GM19455 (cell line): ENCODE results near the gene PHACTR3.

ENCODE experiments used
- ATAC-seq: cut with Tn5 transposase; IDR thresholded peaks from one replicate; pipeline ENCODE4 v1.9.1; 2021; ENCODE audit not compliant: unreplicated experiment

Gene PHACTR3

DNA sequence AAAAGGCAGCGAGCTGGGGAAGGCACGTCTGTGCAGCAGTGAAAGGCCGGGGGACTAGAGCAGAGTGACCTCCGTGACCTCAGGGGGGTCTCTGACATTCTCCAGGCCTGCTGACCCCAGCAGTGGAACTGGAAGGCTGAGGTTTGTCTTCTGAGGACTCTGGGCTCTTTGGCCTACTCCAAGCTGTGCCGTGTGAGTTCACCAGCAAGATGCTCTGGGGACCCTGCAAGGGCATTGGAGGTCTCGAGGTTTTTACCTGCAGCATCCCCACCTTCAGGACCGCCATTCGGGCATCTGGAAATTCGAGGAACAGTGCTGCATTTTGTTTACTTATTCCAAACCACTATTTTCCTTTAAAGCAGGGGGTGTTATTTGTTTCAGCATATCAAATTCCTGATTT, 140.9 kb downstream of the PHACTR3 start:
- no peak for ATAC-seq

DNA sequence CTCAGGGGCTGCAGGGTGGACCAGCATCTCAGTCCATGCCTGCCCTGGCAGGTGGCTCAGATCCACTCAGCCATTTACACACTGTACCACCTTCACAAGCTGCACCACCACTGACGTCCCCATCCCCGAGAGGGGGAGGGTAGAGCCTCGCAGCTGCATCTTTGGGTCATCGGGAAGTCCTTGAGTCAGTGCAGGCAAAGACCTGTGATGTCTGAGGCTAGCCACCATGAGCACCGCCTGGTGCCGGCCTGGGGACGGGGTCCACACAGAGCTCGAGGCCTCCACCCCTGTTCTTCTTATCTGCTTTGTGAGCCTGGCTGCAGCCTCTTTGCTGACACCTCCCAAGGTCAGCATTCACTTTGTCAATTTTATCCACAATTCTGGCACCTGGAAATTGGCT, 141.4 kb downstream of the PHACTR3 start:
- no peak for ATAC-seq

DNA sequence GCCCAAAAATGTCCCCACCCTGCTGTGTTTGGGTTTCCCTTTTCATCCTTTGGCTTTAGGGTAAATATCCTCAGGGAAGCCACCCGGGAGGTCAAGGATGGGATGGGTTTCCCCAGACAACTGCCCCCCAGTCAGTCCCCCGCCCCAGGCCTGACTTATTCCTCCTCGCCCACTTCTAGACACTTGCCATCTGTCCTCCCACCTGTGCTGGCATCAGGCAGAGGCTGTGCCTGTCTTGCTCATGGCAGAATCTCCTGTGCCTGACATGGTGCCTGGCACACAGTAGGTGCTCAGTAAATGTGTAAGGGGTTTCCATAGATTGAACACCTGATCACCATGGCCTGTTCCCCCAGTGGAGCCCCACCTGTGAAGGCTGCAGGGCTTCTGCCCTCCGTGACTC, 141.8 kb downstream of the PHACTR3 start:
- no peak for ATAC-seq

DNA sequence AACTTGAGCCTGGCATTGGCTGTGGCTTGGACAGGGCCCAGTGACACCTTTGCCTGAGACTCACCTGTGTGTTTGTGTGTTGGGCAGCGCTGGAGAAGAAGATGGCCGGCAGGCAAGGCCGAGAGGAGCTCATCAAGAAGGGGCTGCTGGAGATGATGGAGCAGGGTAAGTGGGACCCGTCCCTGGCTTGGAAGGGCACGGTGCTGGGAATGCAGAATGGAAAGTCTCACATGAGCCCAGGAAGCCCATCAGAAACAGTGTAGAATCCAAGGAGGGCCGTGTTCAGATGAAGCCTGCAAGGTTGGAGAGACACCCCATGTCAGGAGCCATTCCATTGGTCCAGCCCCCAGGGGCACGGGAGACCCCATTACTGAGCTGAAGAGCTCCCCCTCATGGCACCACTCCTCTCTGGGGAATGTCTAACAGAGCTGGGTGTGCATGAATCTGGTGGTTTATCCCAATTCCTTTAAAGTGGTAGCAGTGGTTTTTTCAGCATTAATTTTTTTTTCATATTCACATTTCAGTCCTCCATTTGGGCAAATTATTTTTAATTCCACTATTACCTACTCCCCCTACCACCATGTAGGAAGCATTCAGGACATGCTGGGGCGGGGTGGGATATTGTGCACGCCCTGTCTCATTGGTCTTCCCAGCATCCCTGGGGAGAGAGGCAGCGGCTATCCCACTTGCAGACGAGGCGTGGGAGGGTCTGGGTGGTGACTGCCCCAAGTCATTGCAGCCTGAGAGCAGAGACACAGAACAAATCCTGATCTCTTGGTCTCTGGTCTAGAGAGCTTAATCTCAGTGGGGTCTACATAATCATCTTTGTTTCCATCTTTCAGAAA, 143.6 kb downstream of the PHACTR3 start:
- no peak for ATAC-seq

DNA sequence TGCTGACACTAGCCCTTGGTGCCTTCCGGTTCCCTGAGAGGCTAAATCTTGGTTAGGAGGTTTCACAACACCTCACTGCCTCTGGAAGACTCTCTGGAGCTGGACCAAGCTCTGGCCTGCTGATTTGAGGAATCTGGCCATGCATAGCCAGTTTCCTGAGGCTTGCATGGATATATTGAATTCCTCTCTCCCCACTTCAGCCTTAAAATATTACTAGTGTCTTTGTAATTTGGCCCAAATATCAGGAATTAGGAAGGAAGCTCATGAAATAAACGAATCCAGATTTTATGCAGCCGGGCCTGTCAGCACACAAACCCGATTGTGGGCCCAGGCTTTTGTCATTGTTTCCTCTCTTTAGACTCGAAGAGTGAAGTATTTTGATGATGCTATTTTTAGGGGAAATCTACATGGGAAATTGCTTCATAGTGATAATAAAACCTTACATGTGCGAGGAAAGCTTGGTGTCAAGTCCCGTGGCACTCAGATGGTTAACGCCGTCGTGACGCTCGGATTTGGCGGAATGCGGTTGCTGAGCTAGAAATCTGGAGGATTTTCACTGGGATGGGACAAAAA, 144.4 kb downstream of the PHACTR3 start:
- no peak for ATAC-seq

DNA sequence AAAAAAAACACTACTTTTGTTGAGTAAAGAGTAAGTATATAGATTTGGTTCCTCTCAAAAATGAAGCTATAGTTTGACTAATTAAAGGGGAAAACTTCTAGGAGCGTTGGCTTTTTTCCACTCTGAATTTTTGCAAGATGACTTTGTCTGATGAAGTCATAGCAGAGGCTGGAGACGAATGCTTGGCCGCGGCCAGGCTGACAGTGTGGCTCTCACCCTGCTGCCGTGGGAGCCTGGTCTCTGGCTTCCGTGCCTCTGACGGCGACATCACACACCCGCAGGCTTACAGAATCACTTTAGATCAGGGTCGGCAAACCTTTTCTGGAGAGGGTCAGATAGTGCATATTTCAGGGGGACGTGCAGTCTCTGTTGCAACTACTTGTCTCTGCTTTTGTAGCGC, 145.0 kb downstream of the PHACTR3 start:
- ATAC-seq, result no peak

DNA sequence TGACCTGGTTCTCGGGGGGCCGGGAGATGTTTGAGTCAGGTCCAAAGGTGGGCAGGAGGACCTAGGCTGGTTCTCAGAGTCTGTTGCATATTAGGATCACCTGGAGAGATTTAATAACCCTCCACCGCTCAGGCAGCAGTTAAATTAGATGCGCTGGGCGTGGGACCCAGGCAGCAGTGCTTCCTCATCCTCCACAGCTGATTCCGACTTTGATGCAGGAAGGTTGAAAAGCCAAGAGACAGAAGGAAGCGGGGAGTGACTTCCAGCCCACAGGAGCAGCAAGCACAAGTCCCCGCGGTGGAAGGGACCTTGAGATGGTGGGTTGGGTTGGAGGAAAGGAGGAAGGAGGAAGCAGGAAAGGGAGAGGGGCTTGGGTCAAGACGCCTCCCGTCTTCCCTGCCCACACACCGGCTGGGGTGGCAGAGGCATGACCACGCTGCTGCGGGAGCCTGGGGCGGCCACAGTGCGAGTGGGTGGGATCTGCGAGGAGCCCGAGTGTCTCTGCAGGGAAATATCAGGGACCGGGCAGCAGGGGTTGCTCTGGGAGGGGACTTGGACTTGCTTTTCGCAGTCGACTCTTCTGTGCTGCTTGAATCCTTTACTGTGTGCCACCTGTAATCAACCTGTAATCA, 146.0 kb downstream of the PHACTR3 start:
- no peak for ATAC-seq

DNA sequence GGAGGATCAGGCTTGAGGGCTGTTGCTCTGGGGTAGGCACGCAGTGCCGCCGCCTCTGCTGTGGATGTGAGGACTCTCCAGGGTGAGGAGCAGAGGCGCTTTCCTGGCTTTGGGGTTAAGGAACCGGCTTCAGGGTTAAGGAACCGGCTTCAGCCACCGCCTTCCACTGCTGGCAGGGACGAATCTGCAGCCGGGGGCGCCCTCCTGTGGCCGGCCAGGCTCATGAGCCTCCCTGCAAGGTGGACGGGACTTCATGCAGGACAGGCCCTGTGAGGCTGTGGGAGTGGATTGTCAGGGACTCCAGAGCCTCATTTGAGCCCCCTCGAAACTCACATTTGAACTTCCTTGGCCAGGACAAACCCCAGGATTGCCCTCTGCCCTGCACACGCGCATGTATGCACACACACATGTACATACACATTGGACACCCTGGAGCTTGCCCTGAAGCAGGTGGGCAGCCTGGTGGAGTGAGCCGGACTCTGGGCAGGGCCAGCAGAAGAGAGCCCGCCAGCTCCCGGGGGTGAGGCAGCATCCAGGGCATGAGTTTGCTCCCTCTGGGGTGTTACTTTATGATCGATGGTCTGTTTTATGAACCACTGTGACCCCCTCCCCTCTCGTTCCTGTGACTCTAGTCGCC, 146.9 kb downstream of the PHACTR3 start:
- ATAC-seq, result no peak

DNA sequence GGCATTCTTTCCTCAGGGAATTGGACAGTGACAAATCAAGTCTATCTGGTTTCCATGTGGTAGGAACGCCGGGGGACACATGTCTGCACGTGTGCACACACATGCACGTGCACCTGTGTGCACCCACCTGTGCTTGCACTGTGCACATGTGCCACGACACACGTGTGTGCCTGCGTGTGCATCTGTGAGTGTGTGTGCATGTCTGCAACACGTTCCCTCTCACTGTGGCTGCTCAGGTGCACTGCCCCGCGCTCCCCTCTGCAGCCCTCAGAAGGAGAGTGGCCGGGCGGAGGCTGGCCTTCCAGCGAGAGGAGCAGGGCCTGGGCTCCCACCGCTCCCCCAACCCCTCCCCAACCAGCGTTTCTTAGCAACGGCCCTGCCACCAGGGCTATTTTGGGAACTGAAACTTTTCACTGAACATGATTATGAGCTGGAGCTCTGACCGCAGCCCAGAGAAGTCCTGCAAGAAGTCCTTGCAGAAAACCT, 147.8 kb downstream of the PHACTR3 start:
- peak; percentile 80 for ATAC-seq

DNA sequence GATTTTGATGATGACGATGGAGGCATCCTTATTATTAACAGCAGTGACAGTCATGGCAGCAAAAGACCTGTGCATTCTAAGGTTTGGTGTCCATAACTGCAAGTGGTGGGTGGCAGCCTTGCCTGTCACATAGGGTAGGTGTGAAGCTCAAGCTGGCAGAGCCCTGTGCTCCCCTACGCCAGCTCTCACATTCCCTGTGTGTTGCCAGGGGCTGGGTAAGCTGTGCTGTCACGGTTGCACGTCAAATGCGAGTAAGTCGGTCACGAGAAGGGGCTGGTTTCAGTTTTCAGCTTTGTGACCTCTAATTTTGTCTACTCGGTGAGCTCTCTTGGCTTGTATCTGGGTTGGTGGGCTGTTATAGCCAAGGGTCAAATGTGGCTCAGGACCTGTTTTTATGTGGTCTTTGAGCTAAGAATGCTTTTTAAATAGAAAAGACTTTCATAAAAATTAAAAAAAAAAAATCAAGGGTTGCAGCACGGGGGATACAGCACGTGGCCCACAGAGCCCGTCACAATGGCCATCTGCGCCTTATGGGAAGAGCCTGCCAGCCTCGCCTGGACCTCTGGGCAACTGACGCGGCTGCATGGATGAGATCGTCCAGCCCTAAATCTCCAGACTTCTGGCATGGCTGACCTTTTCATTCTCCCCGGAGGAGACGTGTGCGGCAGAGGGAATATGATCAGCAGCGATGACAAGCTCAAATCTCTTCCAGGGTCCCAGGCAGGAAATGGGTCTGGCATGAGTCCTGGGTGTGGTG, 148.5 kb downstream of the PHACTR3 start:
- ATAC-seq, result peak; percentile 47

DNA sequence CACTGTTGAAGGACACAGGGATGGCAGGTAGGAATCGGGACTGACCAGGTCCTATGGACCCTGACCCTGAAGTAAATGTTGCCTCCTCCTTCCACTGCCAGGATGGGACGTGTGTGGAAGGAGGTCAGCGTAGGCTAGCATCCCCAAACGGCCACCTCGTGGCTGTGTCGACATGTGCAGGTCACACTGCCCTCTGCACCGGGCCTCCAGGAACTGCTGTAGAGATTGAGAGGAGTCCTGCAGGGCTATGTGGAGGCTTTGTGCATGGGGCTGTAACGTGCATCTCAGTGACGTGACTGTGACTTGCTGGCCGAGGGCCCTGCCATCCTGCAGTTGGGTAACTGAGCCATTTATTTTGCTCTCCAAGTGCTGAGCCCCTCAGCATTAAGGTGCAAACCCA, 149.5 kb downstream of the PHACTR3 start:
- no peak for ATAC-seq

DNA sequence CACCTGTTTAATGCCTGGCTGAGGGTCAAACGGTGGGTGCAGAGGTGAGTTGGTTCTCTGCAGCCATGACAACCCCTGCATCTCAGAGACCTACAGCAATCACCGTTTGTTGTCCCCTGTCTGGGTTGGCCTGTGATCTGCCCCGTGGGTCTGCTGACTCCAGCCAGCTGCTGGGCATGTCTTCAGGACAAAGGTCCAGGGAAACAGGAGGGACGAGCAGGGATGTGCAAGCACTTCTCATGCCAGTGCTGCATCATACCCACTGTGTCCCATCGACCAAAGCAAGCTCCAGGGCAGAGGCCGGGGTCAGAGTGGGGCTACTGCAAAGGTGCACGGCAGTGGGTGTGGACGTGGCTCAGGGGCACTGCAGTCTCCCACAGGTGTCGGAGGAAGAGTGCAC, 150.2 kb downstream of the PHACTR3 start:
- ATAC-seq, result no peak

DNA sequence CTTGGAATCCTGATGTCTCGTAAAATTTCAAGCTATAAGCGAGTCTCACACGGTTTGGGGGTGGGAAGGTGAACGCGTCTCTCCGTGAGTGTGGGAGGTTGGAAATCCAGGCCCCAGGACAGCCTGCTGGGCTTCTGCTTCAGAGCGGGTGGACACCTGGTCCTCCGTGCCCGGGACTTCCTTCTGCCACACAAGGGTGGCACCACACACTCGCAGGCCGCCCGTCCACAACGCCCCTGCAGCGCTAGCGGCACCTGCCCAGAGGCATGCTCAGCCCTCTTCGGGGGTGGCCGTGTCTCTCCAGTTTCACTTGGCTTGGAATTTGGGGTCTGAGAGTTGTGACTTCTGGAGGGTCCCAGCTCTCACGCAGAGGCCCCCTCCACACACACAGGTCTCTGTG, 151.9 kb downstream of the PHACTR3 start:
- no peak for ATAC-seq

DNA sequence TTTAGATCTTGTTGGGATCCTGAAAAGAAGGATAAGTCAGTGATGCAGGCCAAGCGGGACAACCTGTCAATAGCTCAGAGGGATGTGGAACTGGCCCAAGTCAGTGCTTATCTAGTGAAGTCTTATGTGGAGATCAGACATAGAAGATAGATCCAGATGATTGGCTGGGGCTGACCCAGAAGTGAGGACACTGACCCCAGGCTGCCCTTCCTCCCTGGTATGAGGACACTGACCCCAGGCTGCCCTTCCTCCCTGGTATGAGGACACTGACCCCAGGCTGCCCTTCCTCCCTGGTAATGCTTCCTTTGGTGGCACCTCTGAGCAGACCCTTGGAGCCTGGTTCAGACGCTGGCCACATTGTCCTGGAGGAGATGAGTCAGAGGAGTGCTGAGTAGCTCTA, 159.7 kb downstream of the PHACTR3 start:
- no peak for ATAC-seq

DNA sequence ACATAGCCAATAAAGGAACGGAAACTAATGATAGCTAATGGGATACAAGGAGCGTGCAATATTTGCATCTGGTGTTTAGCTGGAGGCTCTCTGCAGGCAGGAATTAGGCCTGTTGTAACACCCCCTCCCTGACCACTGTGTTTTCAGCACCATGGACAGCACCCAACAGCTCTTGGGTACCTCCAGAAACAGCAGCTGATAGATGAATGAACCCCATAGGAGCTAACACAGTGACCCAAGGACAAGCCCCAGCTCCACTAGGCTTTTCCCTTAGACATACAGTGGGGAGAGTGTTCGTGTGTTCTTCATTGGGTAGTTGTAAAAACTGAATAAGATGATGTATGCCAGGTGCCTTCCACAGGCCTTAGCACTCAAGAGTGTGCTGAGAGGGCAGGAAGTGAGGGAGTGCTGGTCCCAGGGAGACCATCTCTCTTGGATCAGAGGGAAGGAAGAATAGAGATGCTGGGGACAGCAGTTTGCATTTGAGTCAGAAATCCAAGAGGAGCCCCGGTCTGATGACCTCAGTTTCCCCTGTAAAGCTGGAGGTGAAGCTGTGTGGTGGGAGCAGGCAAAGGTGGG, 161.3 kb downstream of the PHACTR3 start:
- ATAC-seq, result no peak

DNA sequence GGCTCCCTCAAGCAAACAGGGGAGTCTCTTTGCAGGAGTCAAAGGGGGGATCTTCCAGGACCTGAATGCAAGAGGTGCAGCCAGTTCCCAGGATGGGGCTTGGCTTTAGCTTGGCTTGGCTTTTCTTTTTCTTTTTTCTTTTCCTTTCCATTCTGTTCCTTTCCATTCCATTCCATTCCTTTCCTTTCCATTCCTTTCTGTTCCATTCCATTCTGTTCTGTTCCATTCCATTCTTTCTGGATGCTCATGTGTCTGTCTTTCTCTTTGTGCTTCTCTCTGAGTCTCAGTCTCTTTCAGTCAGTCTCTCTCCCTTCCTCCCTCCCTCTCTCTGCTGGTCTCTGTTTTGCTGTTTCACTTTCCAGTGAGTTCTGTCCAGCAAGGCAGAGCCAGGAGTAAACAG, 163.3 kb downstream of the PHACTR3 start:
- no peak for ATAC-seq

DNA sequence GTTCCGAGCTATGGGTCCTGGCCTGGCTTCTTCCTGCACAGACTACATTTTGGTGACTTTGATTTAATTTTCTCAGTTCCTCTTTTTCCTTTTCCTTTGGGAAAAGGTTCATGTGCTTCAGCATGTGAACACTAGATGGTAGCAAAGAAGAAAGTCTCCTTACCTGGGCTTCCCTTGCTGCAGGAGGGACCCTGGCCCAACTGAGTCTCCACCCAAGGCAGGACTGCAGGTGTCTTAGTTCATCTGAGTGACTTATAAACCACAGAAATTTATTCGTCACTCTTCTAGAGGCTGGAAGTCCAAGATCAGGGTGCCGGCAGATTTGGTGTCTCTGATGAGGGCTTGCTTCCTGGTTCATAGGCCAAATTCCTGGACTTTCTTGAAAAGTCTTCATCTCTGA, 165.9 kb downstream of the PHACTR3 start:
- no peak for ATAC-seq

DNA sequence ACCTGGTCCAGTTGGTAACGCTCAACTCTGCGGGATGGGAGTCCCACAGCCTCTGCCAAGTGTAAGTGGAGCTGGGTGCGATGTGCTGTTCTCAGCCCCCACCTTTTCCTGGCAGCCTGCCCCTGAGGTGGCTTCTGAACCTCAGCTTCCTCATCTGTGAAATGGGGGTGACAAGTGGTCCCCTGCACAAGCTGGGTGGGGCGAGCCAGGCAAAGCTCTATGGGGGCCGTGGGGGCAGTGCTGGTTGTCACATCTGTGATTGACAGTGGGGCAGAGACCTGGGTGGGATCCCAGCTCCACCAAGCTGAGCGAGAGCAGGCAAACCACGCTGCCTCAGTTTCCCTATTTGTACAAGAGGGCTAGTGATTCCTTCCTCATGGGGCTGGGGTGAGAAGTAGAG, 166.5 kb downstream of the PHACTR3 start:
- ATAC-seq, result no peak

DNA sequence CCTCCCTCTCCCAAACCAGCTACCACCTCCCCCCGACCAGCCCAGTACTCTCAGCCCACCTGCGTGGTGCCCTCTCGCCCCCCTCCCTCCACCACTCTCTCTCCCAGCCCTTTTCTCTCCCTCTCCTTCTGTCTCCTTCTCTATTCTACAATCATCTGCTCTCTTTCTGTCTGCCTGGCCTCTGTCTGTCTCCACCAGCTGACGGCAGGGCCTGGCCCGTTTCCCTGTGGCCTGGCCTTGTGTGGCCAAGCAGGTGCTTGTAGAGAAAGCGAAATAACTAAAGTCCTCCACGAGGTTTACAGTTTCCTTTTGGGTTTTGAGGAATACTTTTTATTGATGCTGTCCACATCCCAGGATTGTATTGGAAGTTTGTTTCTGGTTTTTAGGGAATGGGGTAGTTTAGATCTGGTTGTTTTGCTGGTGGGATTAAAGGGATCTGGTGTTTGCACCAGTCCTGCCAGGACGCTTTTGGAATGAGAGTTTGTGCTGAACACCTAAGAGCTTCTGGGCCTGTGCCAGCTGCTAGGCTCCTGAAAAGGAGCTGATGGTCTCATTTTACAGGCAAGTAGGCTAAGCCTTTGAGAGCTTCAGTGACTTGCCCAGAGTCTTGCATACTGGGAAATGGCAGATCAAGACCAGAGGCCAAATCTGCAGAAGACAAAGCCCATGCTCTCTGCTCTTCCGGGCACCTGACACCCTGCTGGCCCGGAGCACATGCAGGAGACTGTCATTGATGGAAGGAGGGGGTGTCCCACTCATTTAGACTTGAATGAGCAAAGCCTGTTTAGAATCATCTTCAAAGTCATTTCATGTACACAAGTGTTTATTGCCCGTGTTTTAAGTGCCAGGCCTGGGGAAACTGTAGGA, 167.4 kb downstream of the PHACTR3 start:
- ATAC-seq, result no peak

DNA sequence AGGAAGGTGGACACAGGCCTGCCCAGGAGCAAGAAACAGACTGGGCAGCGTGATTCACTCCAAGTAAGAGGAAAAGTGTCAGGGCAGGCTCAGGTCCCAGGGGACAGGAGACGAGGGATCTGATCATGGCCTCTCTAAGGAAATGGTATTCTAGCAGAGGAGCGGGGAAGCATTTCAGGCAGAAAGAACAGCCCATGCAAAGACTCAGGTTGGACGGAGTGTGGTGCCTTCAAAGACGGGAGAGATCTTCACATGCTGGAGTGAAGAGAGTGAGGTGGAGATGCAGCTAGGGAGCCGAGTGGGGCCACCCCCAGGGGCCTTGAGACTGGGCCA, 168.0 kb downstream of the PHACTR3 start:
- ATAC-seq, result no peak
